BJ (cell line): ENCODE results near the gene KCNH8. TPM values are rescaled to one million over a fixed set of nuclear protein-coding genes. Genes with fewer than 3 reads are reported as not detected.

Experiments used
- CTCF ChIA-PET: fragments of 350-600 bp; formaldehyde crosslinking; extraction: SDS; loops from one replicate; lab custom pipeline; 2021; ENCODE audit warnings: antibody characterized with exemption, inconsistent platforms; lab: Yijun Ruan, JAX
- POLR2A ChIA-PET: fragments of 300-600 bp; sonication (Branson Sonifier 250); formaldehyde crosslinking; extraction: SDS; loops from one replicate; lab custom pipeline; 2021; ENCODE audit warnings: antibody characterized with exemption; lab: Charles Lee
- DNase-seq: peaks from one replicate; pipeline ENCODE4 v3.0.0-alpha.2; 2011; ENCODE audit warnings: low read depth
- H3K27me3 ChIP-seq: 2 replicates; pipeline ENCODE4 v1.6.0; 2011; ENCODE audit warnings: low read length; ENCODE audit not compliant: control insufficient read depth, insufficient read depth
- H3K36me3 ChIP-seq: 2 replicates; pipeline ENCODE4 v1.5.1; 2011; ENCODE audit warnings: low read length; ENCODE audit not compliant: control insufficient read depth, insufficient read depth
- H3K4me3 ChIP-seq: 2 replicates; pipeline ENCODE4 v1.5.1; 2011; ENCODE audit warnings: low read depth, mild to moderate bottlenecking, control low read depth, low read length
- CTCF ChIP-seq: IDR thresholded peaks from 2 replicates; pipeline ENCODE4 v1.5.1; 2011; ENCODE audit warnings: low read depth, mild to moderate bottlenecking, control low read depth, inconsistent platforms, low read length, moderate library complexity; ENCODE audit not compliant: insufficient read depth
- polyA plus RNA-seq: library from polyadenylated mRNA; depleted of rRNA; stranded (reverse); fragments of >200 nt; gene quantifications from 2 replicates; pipeline ENCODE4 v1.2.3, GENCODE V29; 2011

Gene KCNH8
- polyA plus RNA-seq, 1 experiment = 0.02 TPM

- POLR2A ChIA-PET = no interaction called here
Observed at GRCh38 chr3:19439944-19440343, 291.6 kb downstream of the KCNH8 start.

GRCh38 chr3:19446138-19446537 lies 297.8 kb downstream of the KCNH8 start:
- Histone ChIP-seq H3K36me3 (no peaks in the 10 kb centered on the region), H3K27me3 (no peaks in the 10 kb centered on the region), H3K4me3 (no peak overlapping the region)
- no peak for DNase-seq
- POLR2A ChIA-PET = no interaction called here
- CTCF ChIA-PET = no interaction called here
- no peak for TF ChIP-seq CTCF

More at GRCh38 chr3:19439944-19440343, 291.6 kb downstream of the KCNH8 start:
- H3K4me3 ChIP-seq = no peak overlapping the region
- TF ChIP-seq CTCF = no peak
- CTCF ChIA-PET = no interaction called here
- H3K27me3 ChIP-seq = no peaks in the 10 kb centered on the region
- no peaks in the 10 kb centered on the region for H3K36me3 ChIP-seq
- DNase-seq = no peak

GRCh38 chr3:19446687-19447086 lies 298.4 kb downstream of the KCNH8 start:
- ChIA-PET CTCF (no interaction called here), POLR2A (no interaction called here)
- no peak for TF ChIP-seq CTCF
- H3K36me3 ChIP-seq = no peaks in the 10 kb centered on the region
- H3K27me3 ChIP-seq = no peaks in the 10 kb centered on the region
- H3K4me3 ChIP-seq = no peak overlapping the region
- no peak for DNase-seq

- Histone ChIP-seq H3K4me3 (no peak overlapping the region), H3K27me3 (no peaks in the 10 kb centered on the region), H3K36me3 (no peaks in the 10 kb centered on the region)
- no peak for TF ChIP-seq CTCF
- ChIA-PET POLR2A (no interaction called here), CTCF (no interaction called here)
- DNase-seq = no peak
Observed at GRCh38 chr3:19455546-19455945, 307.2 kb downstream of the KCNH8 start.

GRCh38 chr3:19456738-19457137 lies 308.4 kb downstream of the KCNH8 start:
- Histone ChIP-seq H3K4me3 (no peak overlapping the region), H3K27me3 (no peaks in the 10 kb centered on the region), H3K36me3 (no peaks in the 10 kb centered on the region)
- POLR2A ChIA-PET = no interaction called here
- CTCF ChIA-PET = no interaction called here
- no peak for TF ChIP-seq CTCF
- DNase-seq = no peak
